Dedifferentiated amniotic fluid mesenchymal stem cell (primary cell): Measurements from ENCODE around the gene SSBP2.
"Not testable (repeated sequence)": the region's sequence is repeated elsewhere in the genome, so short reads cannot be mapped to it uniquely, and the experiment has no call there.

Source experiments
- DNase-seq: peaks from one replicate; pipeline ENCODE4 v3.0.0-alpha.2; 2016; ENCODE audit errors: extremely low spot score

The SSBP2 gene

GRCh38 chr5:81524015-81524414 lies 226.9 kb downstream of the SSBP2 start:
- DNase-seq = no peak

- no peak for DNase-seq
These were observed 228.3 kb downstream of the SSBP2 start for GRCh38 chr5:81522571-81522970.

GRCh38 chr5:81520769-81521168 lies 230.1 kb downstream of the SSBP2 start:
- DNase-seq = no peak

GRCh38 chr5:81519217-81519905 lies 231.5 kb downstream of the SSBP2 start:
- no peak for DNase-seq

GRCh38 chr5:81517462-81517861 lies 233.4 kb downstream of the SSBP2 start:
- no peak for DNase-seq

GRCh38 chr5:81516091-81516490 lies 234.8 kb downstream of the SSBP2 start:
- no peak for DNase-seq

GRCh38 chr5:81513982-81514381 lies 236.9 kb downstream of the SSBP2 start:
- no peak for DNase-seq

- DNase-seq = no peak
These were observed 237.4 kb downstream of the SSBP2 start for GRCh38 chr5:81513473-81513872.

- DNase-seq = peak; percentile 96
These were observed 243.9 kb downstream of the SSBP2 start for GRCh38 chr5:81506900-81507588.

- DNase-seq = no peak
These were observed 244.5 kb downstream of the SSBP2 start for GRCh38 chr5:81506378-81506777.

GRCh38 chr5:81505672-81506071 lies 245.2 kb downstream of the SSBP2 start:
- no peak for DNase-seq

- not testable (repeated sequence) for DNase-seq
These were observed 247.3 kb downstream of the SSBP2 start for GRCh38 chr5:81503602-81504001.

GRCh38 chr5:81495286-81495685 lies 255.6 kb downstream of the SSBP2 start:
- no peak for DNase-seq

GRCh38 chr5:81488862-81489261 lies 262.0 kb downstream of the SSBP2 start:
- DNase-seq = no peak

- no peak for DNase-seq
These were observed 264.2 kb downstream of the SSBP2 start for GRCh38 chr5:81486711-81487110.

GRCh38 chr5:81482595-81482994 lies 268.3 kb downstream of the SSBP2 start:
- DNase-seq = no peak

- DNase-seq = not testable (repeated sequence)
These were observed 277.5 kb downstream of the SSBP2 start for GRCh38 chr5:81473395-81473794.

GRCh38 chr5:81469676-81470075 lies 281.2 kb downstream of the SSBP2 start:
- no peak for DNase-seq

- DNase-seq = no peak
These were observed 300.0 kb downstream of the SSBP2 start for GRCh38 chr5:81450940-81451339.

- no peak for DNase-seq
These were observed 315.9 kb downstream of the SSBP2 start for GRCh38 chr5:81435023-81435422.

GRCh38 chr5:81429985-81430384 lies 320.9 kb downstream of the SSBP2 start:
- no peak for DNase-seq

GRCh38 chr5:81429363-81429762 lies 321.5 kb downstream of the SSBP2 start:
- no peak for DNase-seq

- no peak for DNase-seq
These were observed 322.0 kb downstream of the SSBP2 start for GRCh38 chr5:81428861-81429260.

- DNase-seq = no peak
These were observed 322.5 kb downstream of the SSBP2 start for GRCh38 chr5:81428446-81428845.
